ENCODE measurements around the gene GYPC.
A peak's percentile ranks its signal among the peaks of the same experiment; 100 is the strongest.
"Not testable (repeated sequence)": the region's sequence is repeated elsewhere in the genome, so short reads cannot be mapped to it uniquely, and the experiment has no call there.

Gene GYPC

GRCh38 chr2:126655500-126656430 lies at the start of gene GYPC:
TSS of gene GYPC (plus strand) at chr2:126656158. CDS start at chr2:126656264, 106 bp downstream.
- DNase-seq (ENCODE audit: low read depth in 2 of 2), result no peak

- peak; percentile 21 to 26 for DNase-seq (ENCODE audit: low read depth in 2 of 2)
Measured at GRCh38 chr2:126614524-126615227, 41.3 kb upstream of the GYPC start.

- no peak for DNase-seq (ENCODE audit: low read depth in 2 of 2)
Measured at GRCh38 chr2:126616606-126617069, 39.3 kb upstream of the GYPC start.

GRCh38 chr2:126620302-126620701 lies 35.7 kb upstream of the GYPC start:
- no peak for DNase-seq (ENCODE audit: low read depth in 2 of 2)

- DNase-seq (ENCODE audit: low read depth in 2 of 2), result no peak
Measured at GRCh38 chr2:126623000-126623399, 33.0 kb upstream of the GYPC start.

GRCh38 chr2:126627643-126628042 lies 28.3 kb upstream of the GYPC start:
- no peak for DNase-seq (ENCODE audit: low read depth in 2 of 2)

GRCh38 chr2:126634273-126634861 lies 21.6 kb upstream of the GYPC start:
- no peak for DNase-seq (ENCODE audit: low read depth in 2 of 2)

GRCh38 chr2:126635281-126635680 lies 20.7 kb upstream of the GYPC start:
- DNase-seq (ENCODE audit: low read depth in 2 of 2), result no peak

GRCh38 chr2:126635736-126636135 lies 20.2 kb upstream of the GYPC start:
- DNase-seq (ENCODE audit: low read depth in 2 of 2), result no peak

- no peak for DNase-seq (ENCODE audit: low read depth in 2 of 2)
Measured at GRCh38 chr2:126637386-126637785, 18.6 kb upstream of the GYPC start.

- DNase-seq (ENCODE audit: low read depth in 2 of 2), result no peak
Measured at GRCh38 chr2:126638746-126639145, 17.2 kb upstream of the GYPC start.

GRCh38 chr2:126639276-126639675 lies 16.7 kb upstream of the GYPC start:
- no peak for DNase-seq (ENCODE audit: low read depth in 2 of 2)

GRCh38 chr2:126641294-126641693 lies 14.7 kb upstream of the GYPC start:
- DNase-seq (ENCODE audit: low read depth in 2 of 2), result not testable (repeated sequence)

GRCh38 chr2:126642031-126642430 lies 13.9 kb upstream of the GYPC start:
- no peak for DNase-seq (ENCODE audit: low read depth in 2 of 2)

- DNase-seq (ENCODE audit: low read depth in 2 of 2), result no peak
Measured at GRCh38 chr2:126643431-126643830, 12.5 kb upstream of the GYPC start.

GRCh38 chr2:126643972-126644371 lies 12.0 kb upstream of the GYPC start:
- no peak for DNase-seq (ENCODE audit: low read depth in 2 of 2)

- no peak for DNase-seq (ENCODE audit: low read depth in 2 of 2)
Measured at GRCh38 chr2:126644630-126645191, 11.2 kb upstream of the GYPC start.

GRCh38 chr2:126645211-126645618 lies 10.7 kb upstream of the GYPC start:
- no peak for DNase-seq (ENCODE audit: low read depth in 2 of 2)

GRCh38 chr2:126646026-126646425 lies 9.9 kb upstream of the GYPC start:
- no peak for DNase-seq (ENCODE audit: low read depth in 2 of 2)

- not testable (repeated sequence) for DNase-seq (ENCODE audit: low read depth in 2 of 2)
Measured at GRCh38 chr2:126647714-126648344, 8.1 kb upstream of the GYPC start.

GRCh38 chr2:126648345-126648786 lies 7.6 kb upstream of the GYPC start:
- not testable (repeated sequence) for DNase-seq (ENCODE audit: low read depth in 2 of 2)
